ENCODE data around the gene SYT9.

The SYT9 gene

GRCh38 chr11:7422544-7423331, 171.0 kb downstream of the SYT9 start:
- no peak for TF ChIP-seq CTCF (conservative IDR thresholded peaks at IDR 0.05; ENCODE audit: low read depth)
- no peak overlapping the region for H3K27ac ChIP-seq
- no peak for DNase-seq (ENCODE audit: low spot score)
- ChIA-PET CTCF (interaction anchor here (0.6 to 1.0 kb wide), 3 partner anchors 93 to 611 kb away, joined by 3 read pairs; no protein-coding TSS in a partner anchor), POLR2A (ENCODE audit: low non-redundant PET) (no interaction called here)

- POLR2A ChIA-PET (ENCODE audit: low non-redundant PET) = no interaction called here
- no peak for TF ChIP-seq CTCF (conservative IDR thresholded peaks at IDR 0.05; ENCODE audit: low read depth)
These were observed 172.2 kb downstream of the SYT9 start for GRCh38 chr11:7423946-7424345.

GRCh38 chr11:7427733-7428132, 176.0 kb downstream of the SYT9 start:
- TF ChIP-seq CTCF (conservative IDR thresholded peaks at IDR 0.05; ENCODE audit: low read depth) = no peak
- ChIA-PET POLR2A (ENCODE audit: low non-redundant PET) (no interaction called here), CTCF (no interaction called here)
- DNase-seq (ENCODE audit: low spot score) = no peak
- no peak overlapping the region for H3K27ac ChIP-seq

More at GRCh38 chr11:7423946-7424345, 172.2 kb downstream of the SYT9 start:
- H3K27ac ChIP-seq = no peak overlapping the region
- CTCF ChIA-PET = interaction anchor here (0.6 kb wide), 1 partner anchor 215 kb away, joined by 3 read pairs; no protein-coding TSS in a partner anchor
- DNase-seq (ENCODE audit: low spot score) = no peak

- no peak for TF ChIP-seq CTCF (conservative IDR thresholded peaks at IDR 0.05; ENCODE audit: low read depth)
- H3K27ac ChIP-seq = no peak overlapping the region
- ChIA-PET CTCF (no interaction called here), POLR2A (ENCODE audit: low non-redundant PET) (no interaction called here)
- DNase-seq (ENCODE audit: low spot score) = no peak
These were observed 176.5 kb downstream of the SYT9 start for GRCh38 chr11:7428196-7428595.

GRCh38 chr11:7430496-7430895, 178.8 kb downstream of the SYT9 start:
- ChIA-PET POLR2A (ENCODE audit: low non-redundant PET) (no interaction called here), CTCF (no interaction called here)
- no peak for DNase-seq (ENCODE audit: low spot score)
- TF ChIP-seq CTCF (conservative IDR thresholded peaks at IDR 0.05; ENCODE audit: low read depth) = no peak
- no peak overlapping the region for H3K27ac ChIP-seq

- CTCF ChIA-PET = interaction anchor here (0.6 kb wide), 1 partner anchor 136 kb away, joined by 3 read pairs; no protein-coding TSS in a partner anchor
- no peak for TF ChIP-seq CTCF (conservative IDR thresholded peaks at IDR 0.05; ENCODE audit: low read depth)
- POLR2A ChIA-PET (ENCODE audit: low non-redundant PET) = no interaction called here
- DNase-seq (ENCODE audit: low spot score) = no peak
- H3K27ac ChIP-seq = no peak overlapping the region
These were observed 183.5 kb downstream of the SYT9 start for GRCh38 chr11:7435176-7435575.

All from RWPE1 (cell line).